ENCODE data around the gene FBXO8. TPM values are rescaled to one million over a fixed set of nuclear protein-coding genes. Genes with fewer than 3 reads are reported as not detected.

Gene FBXO8, protein sequence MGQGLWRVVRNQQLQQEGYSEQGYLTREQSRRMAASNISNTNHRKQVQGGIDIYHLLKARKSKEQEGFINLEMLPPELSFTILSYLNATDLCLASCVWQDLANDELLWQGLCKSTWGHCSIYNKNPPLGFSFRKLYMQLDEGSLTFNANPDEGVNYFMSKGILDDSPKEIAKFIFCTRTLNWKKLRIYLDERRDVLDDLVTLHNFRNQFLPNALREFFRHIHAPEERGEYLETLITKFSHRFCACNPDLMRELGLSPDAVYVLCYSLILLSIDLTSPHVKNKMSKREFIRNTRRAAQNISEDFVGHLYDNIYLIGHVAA
- total RNA-seq (10 to 100 TPM; 23.2 to 38.4 (median 30.0) TPM), polyA plus RNA-seq (10 to 100 TPM in 2 of 3 donors, 1 to 10 TPM in 1; 9.7 to 15.1 (median 14.8) TPM)
- long read RNA-seq, donor 1, transcript FBXO8-201 (6 exons, 2,577 nt), result major isoform, 10 of 10 reads
- long read RNA-seq, donor 1, partial matches to known transcripts, result 0 of 10 reads
- long read RNA-seq, donor 1, other reads (novel, unspliced or antisense), result 0 of 10 reads
- long read RNA-seq, donor 2, transcript FBXO8-201 (6 exons, 2,577 nt), result major isoform, 6 of 6 reads
- long read RNA-seq, donor 2, partial matches to known transcripts, result 0 of 6 reads
- long read RNA-seq, donor 2, other reads (novel, unspliced or antisense), result 0 of 6 reads

DNA sequence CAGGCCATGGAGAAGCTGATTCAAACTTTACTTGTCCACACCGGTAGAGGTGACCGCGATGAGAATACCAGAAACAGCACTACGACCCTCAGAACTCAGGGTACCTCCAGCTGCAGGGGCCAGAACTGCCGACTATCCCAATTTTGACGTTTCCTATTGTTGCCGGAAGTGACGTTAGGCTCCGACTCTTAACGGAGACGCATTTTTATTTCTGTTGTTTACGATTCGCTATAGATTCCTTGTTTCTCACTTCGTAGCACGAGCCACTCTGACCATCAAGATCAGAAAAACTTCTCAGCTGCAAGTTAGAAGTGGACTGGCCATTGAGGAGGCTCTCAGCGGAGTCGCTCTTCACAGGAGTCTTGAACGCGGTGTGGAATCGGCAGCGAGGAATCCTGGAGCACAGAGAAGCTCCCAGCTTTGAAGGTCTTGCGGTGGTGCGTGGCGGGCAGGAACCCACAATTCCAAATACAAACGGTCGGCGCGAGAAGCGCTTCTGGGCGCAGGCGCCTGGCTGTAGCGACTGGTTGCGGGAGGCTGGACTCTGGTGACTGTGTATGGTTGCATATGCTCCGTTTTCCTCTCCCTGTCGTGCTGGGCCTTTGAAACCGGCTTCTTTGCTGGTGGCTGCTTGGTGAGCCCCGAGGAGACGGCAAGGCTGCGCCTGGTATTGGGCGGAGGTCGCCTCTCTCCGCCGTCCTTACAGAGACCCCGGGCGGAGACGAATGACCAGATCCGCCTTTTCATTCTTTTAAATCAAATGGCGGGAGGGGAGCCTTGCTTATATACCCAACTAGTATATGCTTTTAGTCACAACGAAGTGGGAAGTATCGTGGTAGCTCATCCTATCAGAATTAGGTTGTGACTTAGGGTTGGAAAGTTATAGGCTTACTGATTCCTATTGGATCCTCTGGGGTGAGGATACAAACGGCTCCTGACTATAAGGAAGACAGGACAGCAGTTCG lies at the start of gene FBXO8, which contains the start of gene CEP44:
TSS of gene FBXO8 (minus strand) at position 161 of the 965 bp plus-strand sequence. CDS start 20,575 bp downstream, outside the sequence.
TSS of gene CEP44 (plus strand) at position 405 of the 965 bp plus-strand sequence. CDS start 15,211 bp downstream, outside the sequence.
- intact Hi-C loops (cut with DNase I; ENCODE audit: low total_unique reads), result no loop called here
- peaks cover 0 to 8% (median 5%) of the 10 kb centered on the region in 8 donors for H3K9me3 ChIP-seq
- peak within 1 kb of the TSS; percentile 93 to 99 (median 97) for H3K27ac ChIP-seq
- no peaks in the 10 kb centered on the region for H3K27me3 ChIP-seq (replicated peaks in 1 of 7)
- no peak for TF ChIP-seq POLR2A (IDR thresholded peaks at IDR 0.05)
- peak; percentile 62 to 73 (median 72) for TF ChIP-seq POLR2AphosphoS5 (IDR thresholded peaks at IDR 0.05)
- TF ChIP-seq, protein P1, sequence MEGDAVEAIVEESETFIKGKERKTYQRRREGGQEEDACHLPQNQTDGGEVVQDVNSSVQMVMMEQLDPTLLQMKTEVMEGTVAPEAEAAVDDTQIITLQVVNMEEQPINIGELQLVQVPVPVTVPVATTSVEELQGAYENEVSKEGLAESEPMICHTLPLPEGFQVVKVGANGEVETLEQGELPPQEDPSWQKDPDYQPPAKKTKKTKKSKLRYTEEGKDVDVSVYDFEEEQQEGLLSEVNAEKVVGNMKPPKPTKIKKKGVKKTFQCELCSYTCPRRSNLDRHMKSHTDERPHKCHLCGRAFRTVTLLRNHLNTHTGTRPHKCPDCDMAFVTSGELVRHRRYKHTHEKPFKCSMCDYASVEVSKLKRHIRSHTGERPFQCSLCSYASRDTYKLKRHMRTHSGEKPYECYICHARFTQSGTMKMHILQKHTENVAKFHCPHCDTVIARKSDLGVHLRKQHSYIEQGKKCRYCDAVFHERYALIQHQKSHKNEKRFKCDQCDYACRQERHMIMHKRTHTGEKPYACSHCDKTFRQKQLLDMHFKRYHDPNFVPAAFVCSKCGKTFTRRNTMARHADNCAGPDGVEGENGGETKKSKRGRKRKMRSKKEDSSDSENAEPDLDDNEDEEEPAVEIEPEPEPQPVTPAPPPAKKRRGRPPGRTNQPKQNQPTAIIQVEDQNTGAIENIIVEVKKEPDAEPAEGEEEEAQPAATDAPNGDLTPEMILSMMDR (IDR thresholded peaks at IDR 0.05 in 8 of 11, conservative IDR thresholded peaks at IDR 0.05 in 3 of 11), result peak in 2 of 11 experiments; percentile 18 to 23
- peak within 1 kb of the TSS; percentile 63 to 90 (median 74) for H3K4me3 ChIP-seq
- peaks cover 20 to 77% (median 55%) of the 10 kb centered on the region in 6 donors for H3K4me1 ChIP-seq
- WGBS, 5 donors, result 0 to 1% (median 0%) methylated on average over 52 of the region's 52 CpGs
- H3K36me3 ChIP-seq, result no peaks in the 10 kb centered on the region
- DNase-seq, result peak; percentile 91

DNA sequence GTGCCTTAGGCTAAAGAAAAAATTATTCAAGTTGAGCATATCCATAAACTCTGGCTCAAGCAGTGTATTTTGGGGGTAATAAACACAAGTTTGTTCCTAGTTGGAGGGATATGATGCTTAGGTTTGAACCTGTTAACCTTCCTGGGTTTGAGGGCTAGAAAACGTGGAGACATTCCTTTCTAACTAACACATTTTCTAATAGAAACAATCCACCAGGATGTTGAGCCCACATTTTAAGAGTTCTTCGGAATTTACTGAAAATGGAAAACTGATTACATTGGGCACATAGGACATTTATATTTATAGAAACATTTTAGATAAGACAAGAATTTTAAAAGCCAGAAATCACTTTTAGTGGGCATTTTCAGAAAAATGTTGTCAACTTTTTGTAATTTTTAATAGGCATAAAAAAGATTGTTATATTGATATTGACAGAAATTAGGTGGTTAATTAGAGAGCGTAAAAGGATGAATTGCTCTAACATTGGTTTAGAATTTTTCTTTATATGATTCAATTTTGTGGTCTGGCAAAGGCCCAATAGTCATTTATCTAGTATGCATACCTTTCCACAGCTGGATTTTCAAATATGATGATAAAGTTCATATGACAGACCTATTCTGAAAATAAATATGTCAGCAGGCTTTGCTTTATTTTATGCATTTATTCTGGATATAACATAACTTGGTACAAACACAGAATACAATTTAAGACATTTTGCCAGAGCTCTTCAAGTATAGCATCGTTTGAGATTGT lies 49.5 kb upstream of the FBXO8 start:
- Histone ChIP-seq H3K4me1 (no peaks in the 10 kb centered on the region), H3K27me3 (replicated peaks in 1 of 7) (no peaks in the 10 kb centered on the region), H3K9me3 (no peaks in the 10 kb centered on the region), H3K4me3 (no peak overlapping the region), H3K27ac (no peak overlapping the region), H3K36me3 (no peaks in the 10 kb centered on the region)
- WGBS, 5 donors, result 79 to 92% (median 82%) methylated on average over 4 of the region's 4 CpGs
- intact Hi-C loops (cut with DNase I; ENCODE audit: low total_unique reads), result no loop called here
- TF ChIP-seq POLR2AphosphoS5 (IDR thresholded peaks at IDR 0.05), result no peak
- TF ChIP-seq POLR2A (IDR thresholded peaks at IDR 0.05), result no peak
- TF ChIP-seq, protein P1 (IDR thresholded peaks at IDR 0.05 in 8 of 11, conservative IDR thresholded peaks at IDR 0.05 in 3 of 11), result no peak
- DNase-seq, result no peak

DNA sequence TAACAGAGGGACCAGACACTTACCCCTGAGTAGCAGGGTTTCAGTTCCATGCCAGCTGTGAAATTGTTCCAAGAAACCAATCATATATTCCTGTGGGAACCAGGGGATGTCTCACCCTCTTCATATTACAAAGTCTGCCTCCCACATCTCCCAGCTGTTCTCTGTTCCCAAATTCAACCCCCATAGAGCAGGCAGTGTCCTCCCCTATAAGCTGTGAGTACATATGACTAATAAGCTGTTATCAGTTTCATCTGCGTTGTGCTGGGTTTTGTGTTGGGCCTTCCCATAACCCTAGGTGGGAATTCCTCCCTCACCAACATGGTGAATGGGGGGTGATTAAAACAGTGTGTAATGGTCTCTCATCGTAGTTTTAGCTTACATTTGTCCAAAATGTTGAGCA lies 41.3 kb upstream of the FBXO8 start:
- intact Hi-C loops (cut with DNase I; ENCODE audit: low total_unique reads), result no loop called here

More for the DNA sequence above, 41.3 kb upstream of the FBXO8 start:
- Histone ChIP-seq H3K9me3 (no peaks in the 10 kb centered on the region), H3K4me3 (no peak overlapping the region), H3K27me3 (replicated peaks in 1 of 7) (no peaks in the 10 kb centered on the region), H3K27ac (no peak overlapping the region), H3K4me1 (no peaks in the 10 kb centered on the region), H3K36me3 (peaks cover 0 to 15% (median 2%) of the 10 kb centered on the region in 6 donors)
- WGBS, 5 donors, result 82 to 92% (median 87%) methylated on average over 2 of the region's 2 CpGs
- TF ChIP-seq, protein P1 (IDR thresholded peaks at IDR 0.05 in 8 of 11, conservative IDR thresholded peaks at IDR 0.05 in 3 of 11), result no peak
- no peak for TF ChIP-seq POLR2AphosphoS5 (IDR thresholded peaks at IDR 0.05)
- no peak for TF ChIP-seq POLR2A (IDR thresholded peaks at IDR 0.05)
- DNase-seq, result no peak

Measured in spleen (tissue), 13 donors.